DOHH2 (cell line): ENCODE measurements around the gene CHCHD6.

Experiments used
- H3F3A ChIP-seq: fragments of 200-600 bp; sonication (generic), shearing (Covaris generic); 2 replicates; pipeline ENCODE4 v1.6.0; 2016; ENCODE audit warnings: antibody characterized with exemption, mild to moderate bottlenecking; ENCODE audit not compliant: control insufficient read depth, insufficient read depth
- H3K27ac ChIP-seq: fragments of 200-600 bp; sonication (generic); 2 replicates; pipeline ENCODE4 v1.5.1; 2014; ENCODE audit warnings: low read depth, mild to moderate bottlenecking, low read length, moderate library complexity
- H3K27me3 ChIP-seq: fragments of 200-600 bp; sonication (generic); 2 replicates; pipeline ENCODE4 v1.6.1; 2014; ENCODE audit warnings: mild to moderate bottlenecking, low read length, mixed read lengths; ENCODE audit not compliant: control insufficient read depth
- H3K36me3 ChIP-seq: fragments of 200-600 bp; sonication (generic); 2 replicates; pipeline ENCODE4 v1.6.1; 2014; ENCODE audit warnings: mild to moderate bottlenecking, low read length, moderate library complexity, mixed read lengths; ENCODE audit not compliant: control insufficient read depth
- H3K4me1 ChIP-seq: fragments of 200-600 bp; sonication (generic); 2 replicates; pipeline ENCODE4 v1.6.1; 2014; ENCODE audit warnings: mild to moderate bottlenecking, low read length, mixed read lengths; ENCODE audit not compliant: control insufficient read depth
- H3K4me2 ChIP-seq: fragments of 200-600 bp; sonication (generic); 2 replicates; pipeline ENCODE4 v1.6.0; 2014; ENCODE audit warnings: mild to moderate bottlenecking, low read length, moderate library complexity
- H3K4me3 ChIP-seq: fragments of 200-600 bp; sonication (generic); 2 replicates; pipeline ENCODE4 v1.5.1; 2014; ENCODE audit warnings: mild to moderate bottlenecking, low read length, mixed read lengths
- H3K79me2 ChIP-seq: fragments of 200-600 bp; sonication (generic); 2 replicates; pipeline ENCODE4 v1.6.1; 2014; ENCODE audit warnings: mild to moderate bottlenecking, low read length, mixed read lengths; ENCODE audit not compliant: control insufficient read depth
- H3K9me2 ChIP-seq: fragments of 200-600 bp; sonication (generic); replicated peaks from 2 replicates; pipeline ENCODE4 v1.6.1; 2014; ENCODE audit warnings: mild to moderate bottlenecking, low read length, mixed read lengths; ENCODE audit not compliant: control insufficient read depth
- H3K9me3 ChIP-seq: fragments of 200-600 bp; sonication (generic); 2 replicates; pipeline ENCODE4 v1.6.1; 2014; ENCODE audit warnings: antibody characterized with exemption, low read length, mixed read lengths; ENCODE audit not compliant: control insufficient read depth, insufficient read depth
- H4K20me1 ChIP-seq: fragments of 200-600 bp; sonication (generic); 2 replicates; pipeline ENCODE4 v1.6.0; 2014; ENCODE audit warnings: low read depth, mild to moderate bottlenecking, antibody characterized with exemption, low read length, moderate library complexity; ENCODE audit not compliant: control insufficient read depth, insufficient read depth
- EZH2phosphoT487 ChIP-seq: fragments of 200-600 bp; sonication (generic); IDR thresholded peaks from 2 replicates; pipeline ENCODE4 v1.6.1; 2017; ENCODE audit warnings: borderline replicate concordance, mild to moderate bottlenecking, antibody characterized with exemption, low read length, moderate library complexity, mixed read lengths
- TF ChIP-seq, protein P1 (sequence below): fragments of 200-600 bp; sonication (generic); IDR thresholded peaks from one replicate; pipeline ENCODE4 v1.5.1; 2014; ENCODE audit warnings: antibody characterized with exemption, mild to moderate bottlenecking, low read depth, low read length; ENCODE audit not compliant: poor library complexity, severe bottlenecking

Gene CHCHD6

DNA sequence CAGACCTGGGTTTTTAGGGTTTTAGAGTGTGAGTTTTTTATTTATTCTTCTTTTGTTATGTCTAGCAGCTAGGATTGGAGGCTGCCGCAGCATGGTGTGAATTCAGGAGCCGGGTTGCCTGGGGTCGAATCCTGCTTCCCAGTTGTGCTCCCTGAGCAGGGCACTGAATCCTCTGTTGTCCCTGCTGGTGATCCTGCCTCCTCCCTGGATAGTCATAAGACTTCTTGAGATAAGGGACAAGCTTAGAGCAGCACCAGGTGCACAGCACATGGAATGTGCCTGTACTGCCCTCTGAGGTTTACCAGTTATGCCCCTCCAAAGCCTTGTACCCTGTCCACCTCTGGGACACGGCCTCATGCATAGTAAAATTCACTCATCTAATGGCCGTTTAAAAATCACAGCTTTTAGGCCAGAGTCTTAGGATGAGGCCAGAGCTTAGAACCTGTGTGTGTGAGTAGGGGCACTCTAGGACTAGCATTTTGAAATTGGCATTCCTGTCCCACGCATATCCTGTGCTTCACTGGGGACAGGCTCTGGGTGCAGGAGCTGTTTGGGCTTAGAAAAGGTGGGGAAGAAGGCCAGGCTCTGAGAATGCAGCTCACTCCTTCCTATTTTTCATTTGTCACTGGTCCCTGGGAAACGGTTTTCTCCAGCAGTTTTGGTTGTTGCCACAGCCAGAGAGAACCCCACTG is 47.7 kb downstream of the CHCHD6 start:
- H3K9me2 ChIP-seq = no peaks in the 10 kb centered on the region
- no peak overlapping the region for H3K27ac ChIP-seq
- no peaks in the 10 kb centered on the region for H3K79me2 ChIP-seq
- no peaks in the 10 kb centered on the region for H3K9me3 ChIP-seq
- TF ChIP-seq EZH2phosphoT487 = no peak
- TF ChIP-seq, protein P1, sequence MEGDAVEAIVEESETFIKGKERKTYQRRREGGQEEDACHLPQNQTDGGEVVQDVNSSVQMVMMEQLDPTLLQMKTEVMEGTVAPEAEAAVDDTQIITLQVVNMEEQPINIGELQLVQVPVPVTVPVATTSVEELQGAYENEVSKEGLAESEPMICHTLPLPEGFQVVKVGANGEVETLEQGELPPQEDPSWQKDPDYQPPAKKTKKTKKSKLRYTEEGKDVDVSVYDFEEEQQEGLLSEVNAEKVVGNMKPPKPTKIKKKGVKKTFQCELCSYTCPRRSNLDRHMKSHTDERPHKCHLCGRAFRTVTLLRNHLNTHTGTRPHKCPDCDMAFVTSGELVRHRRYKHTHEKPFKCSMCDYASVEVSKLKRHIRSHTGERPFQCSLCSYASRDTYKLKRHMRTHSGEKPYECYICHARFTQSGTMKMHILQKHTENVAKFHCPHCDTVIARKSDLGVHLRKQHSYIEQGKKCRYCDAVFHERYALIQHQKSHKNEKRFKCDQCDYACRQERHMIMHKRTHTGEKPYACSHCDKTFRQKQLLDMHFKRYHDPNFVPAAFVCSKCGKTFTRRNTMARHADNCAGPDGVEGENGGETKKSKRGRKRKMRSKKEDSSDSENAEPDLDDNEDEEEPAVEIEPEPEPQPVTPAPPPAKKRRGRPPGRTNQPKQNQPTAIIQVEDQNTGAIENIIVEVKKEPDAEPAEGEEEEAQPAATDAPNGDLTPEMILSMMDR = no peak
- H4K20me1 ChIP-seq = peaks cover 7% of the 10 kb centered on the region
- H3F3A ChIP-seq = no peaks in the 10 kb centered on the region
- H3K27me3 ChIP-seq = no peaks in the 10 kb centered on the region
- H3K4me2 ChIP-seq = no peak overlapping the region
- H3K4me1 ChIP-seq = no peaks in the 10 kb centered on the region
- H3K4me3 ChIP-seq = no peak overlapping the region
- no peaks in the 10 kb centered on the region for H3K36me3 ChIP-seq

DNA sequence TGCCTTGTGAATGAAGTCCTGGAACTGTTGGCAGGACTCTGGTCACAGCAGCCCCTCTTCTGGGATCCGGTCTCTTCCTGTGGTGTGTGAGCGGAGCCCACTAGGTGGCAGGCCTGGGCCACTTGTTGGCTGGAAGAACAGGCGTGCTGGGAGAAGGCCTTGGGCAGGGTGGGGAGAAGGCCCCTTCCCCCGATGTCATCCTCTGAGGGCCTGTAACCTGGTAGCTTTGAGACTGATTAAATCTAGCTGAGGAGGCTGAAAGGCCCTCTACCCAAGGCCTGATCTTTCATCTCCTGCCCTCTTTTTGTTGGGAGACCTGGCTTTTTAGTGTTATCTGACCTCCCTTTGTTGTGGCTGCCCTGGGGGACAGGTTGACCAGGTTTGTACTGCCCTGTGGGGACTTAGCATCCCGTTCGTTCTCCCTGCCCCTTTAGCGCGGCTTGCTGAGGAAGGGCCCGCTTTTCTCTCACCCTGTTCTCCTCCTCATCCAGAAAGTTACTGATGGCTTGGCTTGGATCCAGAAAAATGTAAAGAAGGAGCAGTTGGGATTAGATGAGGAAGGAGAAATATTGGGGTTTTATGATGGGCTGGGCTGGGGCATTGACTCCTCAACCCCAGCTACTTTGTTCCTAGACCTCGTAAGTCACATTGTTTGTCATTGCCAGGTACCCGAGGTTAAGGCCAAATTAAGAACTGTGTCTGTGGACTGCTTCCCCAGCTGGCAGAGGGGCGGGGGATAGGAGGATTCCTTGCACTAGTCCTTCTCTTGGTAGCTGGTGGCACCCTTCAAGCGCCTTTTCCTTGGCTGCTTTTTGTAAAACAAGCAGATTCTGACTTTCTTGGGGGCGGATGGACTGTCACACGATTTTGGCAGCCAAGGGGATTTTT is 48.5 kb downstream of the CHCHD6 start:
- H3K9me3 ChIP-seq = no peaks in the 10 kb centered on the region
- no peaks in the 10 kb centered on the region for H3K9me2 ChIP-seq
- H3K79me2 ChIP-seq = no peaks in the 10 kb centered on the region
- no peak overlapping the region for H3K4me3 ChIP-seq
- no peak overlapping the region for H3K4me2 ChIP-seq
- peaks cover 7% of the 10 kb centered on the region for H4K20me1 ChIP-seq
- no peaks in the 10 kb centered on the region for H3K4me1 ChIP-seq
- H3F3A ChIP-seq = no peaks in the 10 kb centered on the region
- no peaks in the 10 kb centered on the region for H3K27me3 ChIP-seq
- TF ChIP-seq EZH2phosphoT487 = no peak
- TF ChIP-seq, protein P1 = peak; percentile 85
- no peak overlapping the region for H3K27ac ChIP-seq
- no peaks in the 10 kb centered on the region for H3K36me3 ChIP-seq

DNA sequence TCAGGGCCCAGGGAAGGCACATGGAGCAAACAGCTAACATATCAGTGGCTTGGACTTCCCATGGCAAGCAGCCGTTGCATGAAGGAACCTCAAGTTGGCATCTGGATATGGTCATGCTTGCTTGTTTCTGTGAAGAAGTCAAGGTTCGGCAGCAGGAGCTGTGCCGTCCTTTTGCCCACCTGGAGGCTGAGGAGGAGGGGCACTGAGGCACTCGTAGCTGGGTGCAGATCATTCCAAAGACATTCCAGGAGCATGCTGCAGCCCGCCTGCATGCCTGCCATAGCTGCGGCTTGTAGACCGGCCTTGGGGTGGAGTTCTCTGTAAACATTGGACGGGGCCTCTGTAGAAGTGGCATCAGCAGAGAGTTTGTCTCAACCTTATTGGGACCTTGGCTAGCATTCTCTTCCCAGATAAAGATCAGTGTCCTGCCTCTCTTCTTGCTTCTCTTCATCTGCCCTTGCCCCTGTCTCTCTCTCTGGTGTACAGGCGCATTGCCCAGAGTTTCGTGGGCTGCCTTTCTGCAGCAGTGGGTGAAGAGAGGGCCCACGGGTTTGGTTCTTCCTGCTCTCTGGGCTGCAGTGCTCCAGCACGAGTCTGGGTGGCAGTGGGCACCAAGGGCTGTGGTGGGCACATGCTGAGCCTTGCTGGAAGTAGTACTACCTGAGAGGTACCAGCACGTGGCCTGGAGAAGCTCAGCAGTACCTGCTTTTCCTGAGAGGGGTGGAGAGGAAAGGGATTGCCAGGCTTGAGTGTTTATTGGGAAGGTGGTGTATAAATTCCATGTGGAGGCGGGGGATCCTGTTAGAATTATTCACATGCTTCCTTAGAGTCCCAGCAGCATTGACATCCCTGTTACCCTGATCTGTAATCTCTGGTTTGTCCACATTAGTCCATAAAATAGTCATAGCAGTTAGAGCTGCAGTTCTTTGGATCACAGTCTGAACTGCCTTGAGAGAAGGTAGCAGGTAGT is 49.4 kb downstream of the CHCHD6 start:
- Histone ChIP-seq H3K27me3 (no peaks in the 10 kb centered on the region), H3K9me3 (no peaks in the 10 kb centered on the region), H3K4me2 (no peak overlapping the region), H3K27ac (no peak overlapping the region), H3K9me2 (no peaks in the 10 kb centered on the region), H3K4me3 (no peak overlapping the region), H3F3A (no peaks in the 10 kb centered on the region), H3K79me2 (no peaks in the 10 kb centered on the region), H4K20me1 (peaks cover 7% of the 10 kb centered on the region), H3K4me1 (no peaks in the 10 kb centered on the region), H3K36me3 (no peaks in the 10 kb centered on the region)
- no peak for TF ChIP-seq EZH2phosphoT487
- TF ChIP-seq, protein P1 = no peak
